Renal cortex interstitium (tissue), 11 donors: ENCODE data around the gene ADGRG7. TPM values are rescaled to one million over a fixed set of nuclear protein-coding genes. Genes with fewer than 3 reads are reported as not detected.
A peak's percentile ranks its signal among the peaks of the same experiment; 100 is the strongest.

ENCODE experiments used
- DNase-seq, 11 donors: peaks; one replicate each; pipeline ENCODE4 v3.0.0-alpha.2; 2013; ENCODE audit warnings: low read depth in 9 of 11, low spot score in 4 of 11; ENCODE audit errors: extremely low read depth in 1 of 11
- polyA plus RNA-seq, 3 donors: library from polyadenylated mRNA; unstranded; fragments of 120-200 nt; gene quantifications; one replicate each; pipeline ENCODE4 v1.2.1, GENCODE V29; 2013; ENCODE audit not compliant: insufficient read length in 3 of 3

Gene ADGRG7
- polyA plus RNA-seq, 3 donors, result not detected

- DNase-seq, result no peak
Observed at GRCh38 chr3:100715176-100715575, 105.8 kb downstream of the ADGRG7 start.

GRCh38 chr3:100717063-100717462, 107.7 kb downstream of the ADGRG7 start:
- DNase-seq, result no peak

GRCh38 chr3:100717637-100718487, 108.5 kb downstream of the ADGRG7 start:
- no peak for DNase-seq

- DNase-seq, result no peak
Observed at GRCh38 chr3:100719136-100719535, 109.7 kb downstream of the ADGRG7 start.

GRCh38 chr3:100720426-100720825, 111.0 kb downstream of the ADGRG7 start:
- no peak for DNase-seq

GRCh38 chr3:100725935-100726513, 116.6 kb downstream of the ADGRG7 start:
- no peak for DNase-seq

GRCh38 chr3:100726706-100727105, 117.3 kb downstream of the ADGRG7 start:
- DNase-seq, result no peak

GRCh38 chr3:100730524-100730923, 121.1 kb downstream of the ADGRG7 start:
- DNase-seq, result no peak

GRCh38 chr3:100732435-100732834, 123.0 kb downstream of the ADGRG7 start:
- DNase-seq, result no peak

GRCh38 chr3:100737334-100737733, 127.9 kb downstream of the ADGRG7 start:
- peak in 1 of 11 donors; percentile 14 for DNase-seq

- DNase-seq, result no peak
Observed at GRCh38 chr3:100740207-100740606, 130.8 kb downstream of the ADGRG7 start.

GRCh38 chr3:100743535-100743934, 134.1 kb downstream of the ADGRG7 start:
- no peak for DNase-seq

- no peak for DNase-seq
Observed at GRCh38 chr3:100744671-100745070, 135.3 kb downstream of the ADGRG7 start.

Other genes with a start within 250 kb of the ADGRG7 start
- gene TOMM70, start 208.5 kb upstream of the ADGRG7 start, polyA plus RNA-seq, result 10 to 100 TPM; 68.4 to 85.3 (median 69.9) TPM
- gene LNP1, start 208.1 kb upstream of the ADGRG7 start, polyA plus RNA-seq, result 1 to 10 TPM; 7.2 to 7.8 (median 7.5) TPM
- gene TMEM45A, start 117.0 kb upstream of the ADGRG7 start, polyA plus RNA-seq, result 10 to 100 TPM; 21.3 to 25.7 (median 22.7) TPM
- gene TFG, start 99.9 kb downstream of the ADGRG7 start, polyA plus RNA-seq, result 100 to 1,000 TPM; 137 to 149 (median 142) TPM